NB4 (cell line): ENCODE measurements around the gene WFIKKN1.
A peak's percentile ranks its signal among the peaks of the same experiment; 100 is the strongest.

Experiments
- DNase-seq: peaks from one replicate; pipeline ENCODE4 v3.0.0; 2010; ENCODE audit warnings: low read depth
- H3K4me3 ChIP-seq: one replicate; pipeline ENCODE4 v1.5.1; 2011; ENCODE audit warnings: mild to moderate bottlenecking, low read depth, low read length, moderate library complexity
- CTCF ChIP-seq: IDR thresholded peaks from one replicate; pipeline ENCODE4 v1.5.1; 2012; ENCODE audit warnings: low read depth, low read length
- MAX ChIP-seq: IDR thresholded peaks from 2 replicates; pipeline ENCODE4 v1.6.1; 2011; ENCODE audit warnings: low read depth, low read length
- MYC ChIP-seq: IDR thresholded peaks from 2 replicates; pipeline ENCODE4 v1.6.1; 2011; ENCODE audit warnings: low read depth, low read length
- POLR2A ChIP-seq: IDR thresholded peaks from 2 replicates; pipeline ENCODE4 v1.6.1; 2011; ENCODE audit warnings: mild to moderate bottlenecking; ENCODE audit not compliant: insufficient read length; ENCODE audit errors: extremely low read depth

Gene WFIKKN1

GRCh38 chr16:633336-634050 lies 2.7 kb downstream of the WFIKKN1 start:
- DNase-seq, result no peak
- no peak overlapping the region for H3K4me3 ChIP-seq
- TF ChIP-seq MAX (no peak), MYC (no peak), POLR2A (no peak), CTCF (no peak)

- H3K4me3 ChIP-seq, result no peak overlapping the region
- no peak for TF ChIP-seq CTCF
- TF ChIP-seq MYC, result no peak
- TF ChIP-seq POLR2A, result no peak
- no peak for DNase-seq
Measured at GRCh38 chr16:634051-634670, 3.4 kb downstream of the WFIKKN1 start.

- no peak for TF ChIP-seq CTCF
- no peak for TF ChIP-seq MYC
- no peak for TF ChIP-seq POLR2A
- TF ChIP-seq MAX, result no peak
- DNase-seq, result no peak
- H3K4me3 ChIP-seq, result peak overlapping the region; percentile 64
Measured at GRCh38 chr16:634996-635395, 4.2 kb downstream of the WFIKKN1 start.

- H3K4me3 ChIP-seq, result peak overlapping the region; percentile 64
- DNase-seq, result peak; percentile 24
- TF ChIP-seq MAX (no peak), POLR2A (no peak), CTCF (no peak), MYC (no peak)
Measured at GRCh38 chr16:635573-636205, 4.9 kb downstream of the WFIKKN1 start.

GRCh38 chr16:636206-637080 lies 5.7 kb downstream of the WFIKKN1 start, which contains the start of gene METTL26:
Gene METTL26, minus strand, starts transcription at chr16:636305. Its CDS starts 15 bp downstream, at chr16:636290.
- DNase-seq, result peak; percentile 92

More at GRCh38 chr16:636206-637080, 5.7 kb downstream of the WFIKKN1 start, which contains the start of gene METTL26:
- peak within 1 kb of the TSS; percentile 64 for H3K4me3 ChIP-seq
- TF ChIP-seq POLR2A (peak; percentile 75), CTCF (no peak), MYC (peak; percentile 98), MAX (peak; percentile 89)
